IPS DF 4.7 (cell line): ENCODE measurements around the gene UBR3.
"Not testable (repeated sequence)": the region's sequence is repeated elsewhere in the genome, so short reads cannot be mapped to it uniquely, and the experiment has no call there.

Experiments used
- DNase-seq: peaks from one replicate; pipeline ENCODE4 v3.0.0-alpha.2; 2013; ENCODE audit warnings: low spot score; ENCODE audit errors: extremely low read depth

UBR3 gene

DNA sequence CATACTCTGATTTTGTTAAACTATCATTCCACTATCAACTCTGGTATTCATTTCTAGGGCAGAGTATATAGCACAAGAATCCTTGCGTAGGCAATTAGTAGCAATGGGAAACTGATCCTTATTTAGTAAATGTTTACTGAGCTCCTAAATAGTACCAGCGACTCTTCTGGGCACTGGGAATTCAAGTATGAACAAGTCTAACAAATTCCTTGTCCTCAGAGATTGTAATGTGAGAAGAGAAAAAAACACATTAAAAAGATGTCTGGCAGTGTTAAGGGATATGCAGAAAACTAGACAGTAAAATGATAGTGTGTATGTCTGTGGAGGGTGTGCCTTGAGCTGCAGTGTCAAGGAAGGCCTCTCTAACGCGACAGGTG is 3.3 kb upstream of the UBR3 start:
- DNase-seq: no peak

DNA sequence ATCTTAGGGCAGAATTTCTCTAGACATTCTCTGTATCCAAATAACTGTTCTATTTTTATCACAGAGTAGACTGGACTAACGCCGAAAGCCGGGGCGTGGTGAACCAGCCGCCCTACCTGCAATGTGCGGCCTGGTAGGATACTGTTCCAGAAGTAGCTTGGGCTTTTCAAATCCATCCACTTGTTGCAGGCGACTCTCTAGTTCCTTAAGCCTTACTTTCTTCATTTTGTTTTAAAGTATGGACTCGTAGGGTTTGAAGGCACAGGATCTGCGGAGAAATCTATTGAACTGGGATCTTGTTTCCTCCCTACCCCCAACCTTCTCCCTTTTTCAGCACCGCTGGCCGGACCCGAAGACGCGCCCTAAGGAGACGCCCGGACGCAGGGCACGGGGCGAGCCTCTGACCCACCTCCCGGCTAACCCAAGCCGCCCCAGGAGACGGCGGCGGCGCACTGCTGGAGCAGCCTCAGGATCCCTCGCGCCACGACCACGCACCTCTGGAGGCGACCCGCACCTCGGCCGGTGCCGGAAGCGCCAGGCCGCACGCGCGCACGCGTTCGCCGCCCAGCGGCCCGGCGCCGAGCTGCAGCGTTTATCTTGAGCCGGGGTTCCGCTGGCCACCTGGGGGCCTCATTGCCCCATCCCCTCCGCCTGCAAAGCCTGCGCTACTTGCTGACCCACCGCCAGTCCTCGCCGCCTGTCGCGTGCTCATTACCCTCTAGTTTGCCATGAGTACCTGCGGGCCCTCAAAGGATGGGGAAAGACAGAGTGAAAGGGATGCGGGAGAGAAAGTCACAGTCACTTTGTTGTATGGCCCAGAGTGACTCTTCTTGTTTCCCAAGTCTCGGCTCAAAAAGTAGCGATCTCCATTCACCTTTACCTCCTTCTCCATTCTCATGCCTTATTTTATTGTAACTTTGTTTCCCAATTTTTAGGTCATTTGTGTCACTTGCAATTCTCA is 2.6 kb upstream of the UBR3 start, which contains the start of gene METTL5:
METTL5 (minus strand) TSS at position 533 of the 961 bp plus-strand sequence; CDS start at position 225, 308 bp downstream.
- DNase-seq: peak; percentile 49

DNA sequence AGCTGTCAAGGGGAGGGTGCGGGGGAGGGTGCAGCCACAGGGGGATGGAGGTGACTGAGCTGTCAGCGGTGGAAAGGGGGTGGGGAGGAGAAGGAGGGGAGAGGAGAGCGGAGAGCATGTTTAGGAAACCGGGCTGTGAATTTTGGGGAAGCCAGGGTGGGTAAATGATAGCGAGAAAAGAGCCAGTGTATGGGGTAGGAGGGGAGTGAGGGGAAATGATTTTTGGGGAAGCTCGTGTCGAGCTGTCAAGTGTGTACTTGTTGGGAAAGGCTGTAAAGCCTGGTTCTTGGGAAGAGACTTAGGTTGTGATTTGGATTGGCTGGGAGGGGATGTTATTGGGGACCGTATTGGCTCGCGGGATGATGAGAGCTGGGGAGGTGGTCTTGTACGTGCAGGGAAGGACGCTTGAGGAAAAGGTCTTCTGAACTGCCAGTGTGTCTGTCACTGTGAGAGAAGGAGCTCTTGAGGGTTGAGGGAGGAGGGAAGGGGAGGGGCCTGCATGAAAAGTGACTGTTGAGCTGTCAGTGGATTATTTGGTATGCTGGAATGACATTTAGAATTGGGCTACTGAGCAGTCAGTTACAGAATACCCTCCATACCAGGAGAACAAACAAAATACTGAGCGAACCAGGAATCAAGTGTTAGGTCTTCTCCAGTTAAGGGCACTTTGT is 1.0 kb downstream of the UBR3 start:
- no peak for DNase-seq

DNA sequence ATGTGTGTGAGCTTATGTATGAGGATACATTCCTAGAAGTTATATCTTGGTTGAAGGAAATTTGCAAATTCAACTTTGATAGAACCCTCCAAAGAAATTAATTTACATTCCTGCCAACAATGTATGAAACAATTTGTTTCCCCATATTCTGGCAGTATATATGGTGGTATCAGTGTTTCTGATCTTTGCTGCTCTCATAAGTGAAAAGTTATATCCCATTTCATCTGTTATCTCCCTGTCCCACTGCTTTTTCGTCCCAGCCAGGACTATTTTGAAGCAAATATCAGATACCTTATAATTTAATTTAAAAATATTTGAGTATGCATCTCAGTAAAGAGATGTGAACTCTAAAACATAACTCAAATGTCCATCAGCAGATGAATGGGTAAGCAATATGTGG is 7.1 kb downstream of the UBR3 start:
- no peak for DNase-seq

DNA sequence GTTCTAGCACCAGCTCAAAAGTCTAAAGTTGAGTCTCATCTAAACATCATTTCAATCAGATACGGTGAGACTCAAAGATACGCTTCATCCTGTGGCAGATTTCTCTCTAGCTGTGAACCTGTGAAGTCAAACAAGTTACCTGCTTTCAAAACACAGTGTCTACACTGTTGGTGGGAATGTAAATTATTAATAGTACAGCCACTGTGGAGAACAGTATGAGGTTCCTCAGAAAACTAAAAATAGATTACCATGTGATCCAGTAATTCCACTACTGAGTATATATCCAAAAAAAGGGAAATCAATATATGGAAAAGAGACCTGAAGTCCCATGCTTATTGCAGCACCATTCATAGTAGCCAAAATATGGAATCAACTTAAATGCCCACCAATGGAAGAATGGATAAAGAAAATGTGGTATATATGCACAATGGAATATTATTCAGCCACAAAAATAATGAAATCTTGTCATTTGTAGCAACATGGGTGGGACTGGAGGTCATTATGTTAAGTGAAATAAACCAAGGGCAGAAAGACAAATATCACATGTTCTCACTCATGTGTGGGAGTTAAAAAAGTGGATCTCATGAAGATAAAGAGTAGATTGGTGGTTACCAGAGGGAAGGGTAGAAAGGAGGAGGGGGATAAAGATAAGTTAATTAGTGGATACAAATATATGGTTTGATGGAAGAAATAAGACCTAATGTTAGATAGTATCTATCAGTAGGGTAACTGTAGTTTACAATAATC is 11.7 kb downstream of the UBR3 start:
- no peak for DNase-seq

DNA sequence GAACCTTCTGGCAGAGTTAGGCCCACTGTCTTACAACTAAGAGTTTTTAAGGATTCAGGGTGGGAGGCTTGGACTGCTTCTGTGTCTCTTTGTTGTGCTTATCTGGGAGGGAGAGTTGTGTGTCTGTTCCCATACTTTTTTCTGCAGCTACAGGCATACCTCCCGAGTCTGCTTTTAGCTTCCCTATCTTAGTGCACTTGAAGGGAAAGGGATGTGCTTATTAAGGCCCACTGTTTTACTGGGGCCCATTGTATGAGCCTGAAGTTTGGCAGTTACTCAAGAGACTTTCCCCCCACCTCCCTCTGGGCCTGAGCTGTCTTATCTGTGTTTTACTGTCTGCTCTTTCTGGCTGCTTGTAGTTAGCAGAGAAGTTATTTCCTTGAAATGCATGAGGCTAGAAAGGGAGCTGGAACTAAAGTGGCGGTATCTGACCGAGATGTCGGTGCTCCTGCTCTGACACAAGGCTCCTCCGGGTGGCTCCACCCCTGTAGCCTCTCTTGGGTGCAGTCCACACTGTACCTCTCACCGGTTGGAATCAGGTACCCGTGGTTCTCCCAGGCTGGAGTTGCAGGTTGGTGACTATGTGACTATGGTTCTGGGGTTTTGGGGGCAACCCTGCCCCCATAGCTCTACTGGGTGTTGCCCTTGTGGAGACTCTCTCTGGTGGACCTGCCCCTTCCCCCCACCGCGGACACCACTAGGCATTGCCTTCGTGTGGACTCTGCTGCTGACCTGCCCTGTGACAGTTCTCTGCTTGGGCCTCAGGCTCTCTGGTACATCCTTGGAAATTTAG is 12.9 kb downstream of the UBR3 start:
- DNase-seq: no peak

DNA sequence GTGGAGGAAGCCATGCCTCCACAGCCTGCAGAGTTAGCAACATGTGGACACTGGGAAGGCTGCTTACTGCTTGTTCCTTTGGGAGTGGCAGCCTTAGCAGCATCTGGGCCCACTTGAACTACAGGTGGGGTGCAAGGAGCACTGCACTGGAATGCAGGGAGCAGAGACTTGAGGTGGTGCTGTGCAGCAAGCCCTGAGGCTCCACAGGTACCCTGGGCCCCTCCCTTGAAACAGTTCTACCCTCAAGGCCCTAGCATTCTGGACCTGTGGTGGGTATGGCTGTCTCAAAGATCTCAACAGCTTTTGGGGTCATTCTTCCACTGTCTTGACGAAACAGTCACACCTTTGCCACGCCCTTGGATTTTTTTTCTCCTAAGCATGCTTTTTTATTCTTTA is 13.5 kb downstream of the UBR3 start:
- DNase-seq: no peak

DNA sequence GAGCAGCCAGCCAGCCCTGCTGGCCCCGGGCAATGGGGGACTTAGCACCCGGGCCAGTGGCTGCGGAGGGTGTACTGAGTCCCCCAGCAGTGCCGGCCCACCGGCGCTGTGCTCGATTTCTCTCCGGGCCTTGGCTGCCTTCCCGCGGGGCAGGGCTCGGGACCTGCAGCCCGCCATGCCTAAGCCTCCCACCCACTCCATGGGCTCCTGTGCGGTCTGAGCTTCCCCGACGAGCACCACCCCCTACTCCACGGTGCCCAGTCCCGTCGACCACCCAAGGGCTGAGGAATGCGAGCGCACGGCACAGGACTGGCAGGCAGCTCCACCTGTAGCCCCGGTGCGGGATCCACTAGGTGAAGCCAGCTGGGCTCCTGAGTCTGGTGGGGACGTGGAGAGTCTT is 14.4 kb downstream of the UBR3 start:
- DNase-seq: not testable (repeated sequence)

DNA sequence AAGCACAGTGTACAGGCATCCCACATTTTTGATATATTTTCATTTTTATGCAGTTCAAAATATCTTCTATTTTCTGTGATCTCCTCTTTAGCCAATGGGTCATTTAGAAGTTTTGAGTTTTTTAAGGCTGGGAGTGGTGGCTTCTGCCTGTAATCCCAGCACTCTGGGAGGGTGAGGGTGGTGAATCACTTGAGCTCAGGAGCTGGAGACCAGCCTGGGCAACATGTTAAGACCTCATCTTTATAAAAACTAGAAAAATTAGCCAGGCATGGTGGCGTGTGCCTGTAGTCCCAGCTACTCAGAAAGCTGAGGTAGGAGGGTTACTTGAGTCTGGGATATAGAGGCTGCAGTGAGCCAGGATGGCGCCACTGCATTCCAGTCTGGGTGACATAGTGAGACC is 17.8 kb downstream of the UBR3 start:
- no peak for DNase-seq

DNA sequence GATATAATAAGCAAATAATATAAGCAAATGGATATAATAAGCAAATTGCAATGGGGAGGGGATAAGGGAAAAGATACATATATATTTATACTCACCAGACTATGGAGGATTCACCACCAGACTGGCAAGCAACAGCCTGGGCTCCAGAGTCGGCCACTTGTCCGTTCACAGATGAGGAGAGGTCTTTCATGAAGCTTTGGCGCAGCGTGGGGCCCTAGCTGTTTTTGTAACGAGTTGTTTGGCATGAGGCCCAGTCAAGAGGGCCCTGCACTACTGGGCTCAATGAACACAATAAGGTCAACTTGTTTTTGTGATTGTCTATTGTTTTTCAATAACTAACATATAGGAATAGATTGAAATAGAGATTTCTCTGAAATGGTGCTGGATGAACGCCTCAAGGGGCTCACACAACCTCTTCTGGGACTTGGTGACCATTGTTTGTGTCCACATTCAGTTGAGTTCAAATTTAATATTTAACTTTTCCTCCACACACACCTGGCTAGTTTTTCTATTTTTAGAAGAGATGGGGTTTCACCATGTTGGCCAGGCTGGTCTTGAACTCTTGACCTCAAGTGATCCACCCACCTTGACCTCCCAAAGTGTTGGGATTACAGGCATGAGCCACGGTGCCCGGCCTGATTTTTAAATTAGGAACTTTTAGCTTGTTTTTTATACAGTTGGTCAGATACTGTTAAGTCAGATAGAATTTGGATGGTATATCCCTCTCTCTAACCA is 21.9 kb downstream of the UBR3 start:
- DNase-seq: not testable (repeated sequence)

DNA sequence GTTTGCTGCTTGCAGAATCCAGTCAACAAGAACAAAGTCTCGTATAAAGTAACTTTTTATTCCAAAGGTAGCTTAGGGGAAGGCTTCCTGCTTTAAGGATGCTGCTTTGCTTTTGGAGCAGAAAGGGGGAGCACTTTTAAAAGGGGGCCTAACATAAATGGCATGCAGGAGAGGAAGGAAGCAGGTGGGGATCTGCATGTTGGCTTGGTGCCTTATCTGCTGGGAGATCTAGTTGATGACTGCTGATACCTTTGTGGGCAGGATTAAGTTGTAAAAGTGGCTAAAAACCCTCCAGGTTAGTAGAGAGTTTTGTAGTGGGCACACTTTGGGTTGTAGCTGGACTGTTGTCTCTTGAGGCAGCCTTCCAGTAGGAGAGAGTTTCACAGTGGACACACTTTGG is 22.5 kb downstream of the UBR3 start:
- no peak for DNase-seq

DNA sequence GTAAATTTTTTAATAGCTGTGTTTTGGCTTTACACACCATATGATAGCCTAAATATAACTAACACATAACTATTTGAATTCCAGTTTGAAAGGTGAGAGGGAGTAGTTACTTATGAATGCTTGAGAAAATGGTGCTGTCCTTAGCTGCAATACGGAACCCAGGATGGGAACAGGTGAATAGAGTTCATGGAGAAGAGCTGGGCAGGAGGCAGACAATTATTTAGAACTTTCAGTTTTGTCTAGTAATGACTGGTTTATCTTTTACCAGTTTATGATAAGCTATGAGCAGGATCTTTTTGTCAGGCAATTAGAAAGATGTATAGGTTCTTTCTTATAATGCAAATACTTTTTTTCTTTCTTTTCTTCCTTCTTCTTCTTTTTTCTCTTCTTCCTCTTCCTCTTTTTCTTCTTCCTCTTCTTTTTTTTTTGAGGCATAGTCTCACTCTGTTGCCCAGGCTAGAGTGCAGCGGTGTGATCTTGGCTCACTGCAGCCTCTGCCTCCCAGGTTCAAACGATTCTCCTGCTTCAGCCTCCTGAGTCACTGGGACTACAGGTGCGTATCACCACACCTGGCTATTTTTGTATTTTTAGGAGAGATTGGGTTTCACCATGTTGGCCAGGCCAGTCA is 25.9 kb downstream of the UBR3 start:
- DNase-seq: no peak

DNA sequence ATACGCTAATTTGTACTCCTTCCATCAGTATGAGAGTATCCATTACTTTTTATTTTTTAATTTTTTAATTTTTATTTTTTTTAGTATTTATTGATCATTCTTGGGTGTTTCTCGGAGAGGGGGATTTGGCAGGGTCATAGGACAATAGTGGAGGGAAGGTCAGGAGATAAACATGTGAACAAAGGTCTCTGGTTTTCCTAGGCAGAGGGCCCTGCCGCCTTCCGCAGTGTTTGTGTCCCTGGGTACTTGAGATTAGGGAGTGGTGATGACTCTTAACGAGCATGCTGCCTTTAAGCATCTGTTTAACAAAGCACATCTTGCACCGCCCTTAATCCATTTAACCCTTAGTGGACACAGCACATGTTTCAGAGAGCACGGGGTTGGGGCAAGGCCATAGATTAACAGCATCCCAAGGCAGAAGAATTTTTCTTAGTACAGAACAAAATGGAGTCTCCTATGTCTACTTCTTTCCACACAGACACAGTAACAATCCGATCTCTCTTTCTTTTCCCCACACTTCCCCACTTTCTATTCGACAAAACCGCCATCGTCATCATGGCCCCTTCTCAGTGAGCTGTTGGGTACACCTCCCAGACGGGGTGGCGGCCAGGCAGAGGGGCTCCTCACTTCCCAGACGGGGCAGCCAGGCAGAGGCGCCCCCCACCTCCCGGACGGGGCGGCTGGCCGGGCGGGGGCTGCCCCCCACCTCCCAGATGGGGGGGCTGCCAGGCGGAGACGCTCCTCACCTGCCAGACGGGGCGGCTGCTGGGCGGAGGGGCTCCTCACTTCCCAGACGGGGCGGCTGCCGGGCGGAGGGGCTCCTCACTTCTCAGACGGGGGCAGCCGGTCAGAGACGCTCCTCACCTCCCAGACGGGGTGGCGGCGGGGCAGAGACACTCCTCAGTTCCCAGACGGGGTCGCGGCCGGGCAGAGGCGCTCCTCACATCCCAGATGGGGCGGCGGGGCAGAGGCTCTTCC is 28.3 kb downstream of the UBR3 start:
- DNase-seq: not testable (repeated sequence)

DNA sequence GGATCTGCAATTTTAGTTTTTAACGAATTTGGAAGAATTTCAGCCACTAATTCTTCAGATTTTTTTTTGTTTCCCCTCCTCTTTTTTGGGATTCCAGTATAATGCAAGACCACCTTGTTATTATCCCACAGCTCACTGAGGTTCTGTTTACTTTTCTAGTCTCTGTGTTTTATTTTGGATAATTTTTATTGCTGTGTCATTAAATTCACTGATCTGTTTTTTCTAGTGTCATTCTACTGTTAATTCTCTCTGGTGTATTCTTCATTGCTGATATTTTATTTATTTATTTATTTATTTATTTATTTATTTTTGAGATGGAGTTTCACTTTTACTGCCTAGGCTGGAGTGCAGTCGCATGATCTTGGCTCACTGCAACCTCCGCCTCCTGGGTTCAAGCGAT is 32.2 kb downstream of the UBR3 start:
- DNase-seq: no peak

DNA sequence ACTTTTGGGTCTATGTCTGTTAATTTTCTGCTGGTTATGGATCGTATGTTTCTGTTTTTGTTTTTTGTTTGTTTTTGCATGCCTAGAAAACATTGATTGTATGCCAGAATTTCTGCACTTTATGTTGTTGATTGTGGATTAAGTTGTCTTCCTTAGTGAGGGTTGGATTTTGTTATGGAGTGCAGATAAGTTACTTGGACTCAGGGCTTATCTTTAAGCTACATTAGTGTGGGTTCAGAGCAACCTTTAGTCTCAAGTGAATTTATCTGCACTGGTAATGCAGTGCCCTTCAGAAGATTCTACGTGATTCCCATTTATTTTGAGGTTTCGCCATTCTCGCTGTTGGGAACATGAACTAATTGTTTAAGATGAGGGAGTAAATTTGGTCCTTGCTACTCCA is 32.9 kb downstream of the UBR3 start:
- DNase-seq: no peak

DNA sequence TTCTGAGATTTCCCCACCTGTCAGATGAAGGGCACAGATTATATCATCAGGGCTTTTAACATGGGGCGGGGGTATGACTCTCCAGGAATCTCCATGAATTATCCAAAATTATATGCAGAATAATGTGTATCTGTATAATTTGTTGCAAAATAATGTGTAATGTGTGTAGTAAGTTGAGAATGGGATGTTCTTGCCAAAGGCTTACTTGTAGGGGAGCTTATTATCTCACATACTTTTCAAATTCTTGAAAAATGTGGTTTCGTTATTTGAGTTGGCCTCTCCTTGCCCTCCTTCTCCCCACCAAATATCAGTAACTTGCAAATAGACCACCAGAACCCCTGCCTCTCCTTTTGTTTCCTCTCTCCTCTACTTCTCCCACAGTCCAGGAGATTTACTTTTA is 35.6 kb downstream of the UBR3 start:
- no peak for DNase-seq

DNA sequence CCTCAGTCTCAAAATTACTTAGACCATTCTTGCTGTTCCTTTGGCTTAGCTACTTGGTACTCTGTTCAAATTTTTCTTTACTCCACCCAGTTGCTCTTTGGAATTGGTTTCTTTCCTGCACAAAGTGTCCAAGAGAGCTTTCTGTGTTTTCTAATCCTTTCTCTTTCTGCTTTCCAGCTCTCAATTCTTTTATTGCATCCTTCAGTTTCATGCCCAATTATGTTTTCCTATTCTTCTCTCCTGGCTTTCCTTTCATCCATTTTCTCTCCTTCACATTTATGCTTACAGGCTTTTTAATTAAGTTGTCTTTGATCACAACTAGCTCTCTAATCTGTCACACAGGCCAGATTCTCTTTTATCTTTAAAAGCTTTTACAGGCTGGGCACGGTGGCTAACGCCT is 38.2 kb downstream of the UBR3 start:
- DNase-seq: no peak

DNA sequence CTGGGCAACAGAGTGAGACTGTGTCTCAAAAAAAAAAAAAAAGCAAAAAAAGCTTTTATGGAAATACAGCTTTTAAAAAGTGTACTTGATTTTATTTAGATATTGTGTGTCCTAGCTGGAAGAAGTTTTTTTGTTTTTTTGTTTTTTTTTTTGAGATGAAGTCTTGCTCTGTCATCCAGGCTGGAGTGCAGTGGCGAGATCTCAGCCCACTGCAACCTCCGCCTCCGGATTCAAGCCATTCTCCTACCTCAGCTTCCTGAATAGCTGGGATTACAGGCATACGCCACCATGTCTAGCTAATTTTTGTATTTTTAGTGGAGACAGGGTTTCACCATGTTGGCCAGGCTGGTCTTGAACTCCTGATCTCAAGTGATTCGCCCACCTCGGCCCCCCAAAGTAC is 39.0 kb downstream of the UBR3 start:
- not testable (repeated sequence) for DNase-seq

DNA sequence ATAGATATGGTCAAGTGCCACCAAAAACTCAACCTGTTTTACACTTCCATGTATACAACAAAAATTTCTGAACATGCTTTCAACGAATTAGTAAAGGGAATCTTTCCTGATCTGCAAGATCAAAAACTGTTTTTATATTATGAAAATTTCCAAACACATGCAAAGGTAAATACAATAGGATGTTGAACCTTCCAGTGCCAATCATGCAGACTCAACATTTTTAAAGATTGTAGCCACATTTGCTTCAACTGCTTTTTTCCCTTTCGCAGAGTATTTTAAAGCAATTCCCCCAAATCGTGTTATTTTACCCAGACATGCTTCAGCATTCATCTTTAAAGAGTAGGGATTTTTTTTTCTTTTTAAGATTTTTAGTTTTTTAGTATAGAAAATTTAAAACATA is 40.3 kb downstream of the UBR3 start:
- DNase-seq: no peak
